Measurements from ENCODE around the gene MT1E. TPM values are rescaled to one million over a fixed set of nuclear protein-coding genes. Genes with fewer than 3 reads are reported as not detected.

The MT1E gene
- total and polyA plus RNA-seq, 2 of the 8 experiments (the other 6 are each of a cell fraction or from before 2014, with no cell fraction given) = 7.9 to 117 TPM

DNA sequence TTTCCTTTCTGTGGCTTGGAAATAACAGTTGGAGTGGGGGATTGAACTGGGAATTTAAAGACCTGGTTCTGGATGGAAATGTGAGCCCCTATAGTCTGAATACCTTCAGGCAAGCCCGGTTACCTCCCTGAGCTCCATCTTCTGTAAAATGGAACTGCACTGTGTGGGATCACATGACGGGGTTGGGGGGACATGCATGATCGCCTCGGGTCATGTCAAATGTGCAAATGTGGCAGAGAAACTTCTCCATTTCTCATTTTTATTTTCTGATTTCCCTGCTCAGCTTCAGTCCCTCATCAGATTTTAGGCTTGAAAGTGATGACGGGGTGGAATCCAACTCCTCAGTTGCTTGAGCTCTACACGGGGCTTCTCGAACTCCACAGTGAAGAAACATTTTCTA is 27.6 kb downstream of the MT1E start (continued):
- TF ChIP-seq, protein P1, sequence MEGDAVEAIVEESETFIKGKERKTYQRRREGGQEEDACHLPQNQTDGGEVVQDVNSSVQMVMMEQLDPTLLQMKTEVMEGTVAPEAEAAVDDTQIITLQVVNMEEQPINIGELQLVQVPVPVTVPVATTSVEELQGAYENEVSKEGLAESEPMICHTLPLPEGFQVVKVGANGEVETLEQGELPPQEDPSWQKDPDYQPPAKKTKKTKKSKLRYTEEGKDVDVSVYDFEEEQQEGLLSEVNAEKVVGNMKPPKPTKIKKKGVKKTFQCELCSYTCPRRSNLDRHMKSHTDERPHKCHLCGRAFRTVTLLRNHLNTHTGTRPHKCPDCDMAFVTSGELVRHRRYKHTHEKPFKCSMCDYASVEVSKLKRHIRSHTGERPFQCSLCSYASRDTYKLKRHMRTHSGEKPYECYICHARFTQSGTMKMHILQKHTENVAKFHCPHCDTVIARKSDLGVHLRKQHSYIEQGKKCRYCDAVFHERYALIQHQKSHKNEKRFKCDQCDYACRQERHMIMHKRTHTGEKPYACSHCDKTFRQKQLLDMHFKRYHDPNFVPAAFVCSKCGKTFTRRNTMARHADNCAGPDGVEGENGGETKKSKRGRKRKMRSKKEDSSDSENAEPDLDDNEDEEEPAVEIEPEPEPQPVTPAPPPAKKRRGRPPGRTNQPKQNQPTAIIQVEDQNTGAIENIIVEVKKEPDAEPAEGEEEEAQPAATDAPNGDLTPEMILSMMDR (IDR thresholded peaks at IDR 0.05; ENCODE audit: control extremely low read depth in 1 of 3, insufficient read depth in 1 of 3, low read depth in 1 of 3, low read length in 3 of 3) = no peak
- TF ChIP-seq MAFK (IDR thresholded peaks at IDR 0.05; ENCODE audit: low read depth, low read length) (no peak), JUN (IDR thresholded peaks at IDR 0.05; ENCODE audit: low read depth, low read length) (no peak), SRF (IDR thresholded peaks at IDR 0.05; ENCODE audit: low read depth, low read length) (no peak), SP1 (IDR thresholded peaks at IDR 0.05; ENCODE audit: low read depth, low read length) (no peak), JUND (IDR thresholded peaks at IDR 0.05; ENCODE audit: low read length) (no peak), EZH2 (IDR thresholded peaks at IDR 0.05; ENCODE audit: low read depth, low read length, severe bottlenecking) (no peak), GTF2F1 (IDR thresholded peaks at IDR 0.05; ENCODE audit: borderline replicate concordance, low read depth, low read length) (no peak), EP300 (IDR thresholded peaks at IDR 0.05; ENCODE audit: borderline replicate concordance in 1 of 2, low read depth in 2 of 2, low read length in 2 of 2) (no peak), PHF8 (conservative IDR thresholded peaks at IDR 0.05; ENCODE audit: low read depth, low read length) (no peak), SUZ12 (IDR thresholded peaks at IDR 0.05; ENCODE audit: low read length) (no peak)
